HG03097 (cell line): ENCODE data around the gene KRT12.
"Not testable (repeated sequence)": the region's sequence is repeated elsewhere in the genome, so short reads cannot be mapped to it uniquely, and the experiment has no call there.

Experiments used
- ATAC-seq: cut with Tn5 transposase; IDR thresholded peaks from one replicate; pipeline ENCODE4 v1.9.1; 2021; ENCODE audit not compliant: unreplicated experiment, low FRiP score

KRT12 gene

DNA sequence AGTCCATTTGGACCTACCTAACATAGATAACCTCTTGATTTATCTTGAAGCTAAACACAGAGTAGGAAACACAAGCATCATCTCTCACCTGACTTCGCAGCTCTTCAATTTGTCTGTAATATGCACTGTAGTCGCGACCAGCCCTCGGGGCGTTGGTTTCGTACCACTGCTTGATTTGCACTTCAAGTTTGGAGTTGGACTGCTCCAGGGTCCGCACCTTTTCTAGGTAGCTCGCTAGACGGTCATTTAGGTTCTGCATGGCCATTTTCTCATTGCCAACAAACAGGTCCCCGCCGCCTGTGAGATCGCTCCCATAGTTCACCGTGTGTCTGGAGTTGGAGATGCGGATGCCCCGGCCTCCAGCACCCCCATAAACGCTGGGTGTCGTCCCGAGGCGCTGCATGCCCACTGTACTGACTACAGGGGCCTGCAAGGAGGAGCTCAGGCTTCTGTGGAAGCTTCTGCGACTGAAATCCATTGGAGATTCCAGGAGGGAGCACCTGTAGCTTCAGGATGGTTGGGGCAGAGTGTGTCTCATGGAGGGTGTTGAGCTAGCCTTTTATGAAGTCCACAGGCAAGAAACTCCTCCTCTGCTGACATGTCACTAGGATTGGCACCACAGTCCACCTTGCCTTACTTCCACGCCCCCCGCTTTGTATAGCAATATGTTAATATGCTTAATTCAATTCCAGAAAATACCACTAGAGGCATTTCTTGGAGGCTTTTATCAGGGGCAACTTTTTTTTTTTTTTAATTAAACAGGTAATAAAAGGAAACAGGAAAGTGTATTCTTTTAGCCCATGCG lies 17.9 kb upstream of the KRT12 start, which contains the start of gene KRT20:
Gene KRT20, minus strand, starts transcription at position 535 of the 805 bp plus-strand sequence. Its CDS starts 57 bp downstream, at position 478.
- no peak for ATAC-seq

DNA sequence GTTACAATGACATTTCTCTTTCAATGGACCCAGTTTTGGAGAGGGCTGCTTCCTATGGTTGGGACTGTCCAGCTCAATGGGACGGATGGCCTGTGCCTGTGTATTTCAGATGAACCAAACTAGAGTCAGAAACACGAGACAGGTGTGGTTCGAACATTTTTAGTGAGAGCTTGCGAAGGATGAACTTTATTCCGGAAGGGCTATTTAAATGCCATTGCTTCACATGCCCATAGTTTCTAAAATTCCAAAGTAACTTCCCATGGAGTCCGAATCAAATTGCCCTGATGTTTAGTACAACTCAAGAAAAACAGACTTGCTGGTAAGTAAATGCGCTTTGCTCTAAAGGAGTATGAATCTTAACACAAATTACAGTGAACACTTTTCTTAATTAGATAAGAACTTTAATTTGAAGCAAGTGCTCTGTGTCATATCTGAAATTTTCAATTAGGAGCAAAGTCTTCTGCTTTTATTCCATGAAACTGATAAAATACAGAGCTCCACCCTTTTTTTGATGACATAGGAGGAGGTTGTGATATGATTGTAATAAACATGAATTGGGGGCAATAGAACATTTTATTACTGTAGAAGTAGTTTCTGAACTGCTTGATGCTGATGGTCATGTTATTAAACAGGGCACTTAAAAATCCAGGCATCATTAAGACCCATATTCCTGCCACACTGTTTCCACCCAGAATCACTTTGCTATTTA lies 16.8 kb upstream of the KRT12 start:
- ATAC-seq = no peak

DNA sequence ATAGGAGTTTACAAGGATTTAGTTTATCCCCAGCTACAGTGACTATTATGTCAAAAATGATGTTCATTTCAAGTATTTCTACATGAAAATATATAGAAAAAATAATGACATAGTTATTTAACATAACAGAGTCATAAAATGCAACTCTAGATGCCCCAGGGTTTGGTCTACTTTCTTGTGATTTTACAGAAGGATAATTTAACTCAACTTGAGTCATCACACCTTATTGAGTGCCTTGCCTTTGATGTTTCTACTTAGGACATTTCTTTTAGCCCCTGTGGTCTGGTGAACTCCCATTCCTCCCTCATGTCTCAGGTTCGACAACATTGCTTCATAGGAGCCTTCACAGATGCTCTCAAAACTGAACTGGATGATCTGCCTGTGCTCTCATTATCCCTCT lies 16.0 kb upstream of the KRT12 start:
- ATAC-seq = no peak

DNA sequence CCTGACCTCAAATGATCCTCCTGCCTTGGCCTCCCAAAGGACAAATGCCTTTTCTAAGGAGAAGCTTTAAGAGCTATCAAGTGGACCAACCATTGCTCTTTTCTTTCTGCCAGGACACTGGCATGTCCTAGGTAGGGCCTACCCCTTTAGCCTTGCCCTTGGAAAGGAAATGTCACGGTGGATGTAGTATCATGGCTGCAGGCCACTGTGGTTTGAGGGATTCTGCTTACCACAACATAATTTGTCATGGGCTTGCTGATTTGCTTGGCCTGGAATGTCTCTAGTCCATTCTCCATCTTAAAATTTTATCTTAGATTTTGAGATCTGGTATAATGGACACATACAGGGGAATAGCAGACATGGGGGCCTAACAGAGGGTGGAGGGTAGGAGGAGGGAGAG lies 12.0 kb upstream of the KRT12 start:
- no peak for ATAC-seq

DNA sequence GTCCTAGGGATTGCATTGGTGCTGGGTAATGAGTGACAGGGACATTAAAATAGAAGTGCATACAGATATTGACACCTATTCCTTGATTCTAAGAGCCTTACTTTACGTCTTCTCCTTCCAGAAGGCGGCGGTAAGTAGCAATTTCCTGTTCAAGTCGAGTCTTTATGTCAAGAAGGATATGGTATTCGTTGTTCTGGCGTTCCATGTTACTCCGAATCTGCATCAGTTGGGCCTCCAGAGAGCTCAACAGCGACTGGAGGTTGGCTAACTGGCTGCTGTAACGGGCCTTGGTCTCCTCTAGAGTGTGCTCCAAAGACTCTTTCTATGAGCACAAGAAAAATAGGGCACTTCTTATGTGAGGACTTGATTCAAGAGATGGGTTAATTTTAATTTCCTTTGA lies 11.0 kb upstream of the KRT12 start:
- ATAC-seq = no peak

DNA sequence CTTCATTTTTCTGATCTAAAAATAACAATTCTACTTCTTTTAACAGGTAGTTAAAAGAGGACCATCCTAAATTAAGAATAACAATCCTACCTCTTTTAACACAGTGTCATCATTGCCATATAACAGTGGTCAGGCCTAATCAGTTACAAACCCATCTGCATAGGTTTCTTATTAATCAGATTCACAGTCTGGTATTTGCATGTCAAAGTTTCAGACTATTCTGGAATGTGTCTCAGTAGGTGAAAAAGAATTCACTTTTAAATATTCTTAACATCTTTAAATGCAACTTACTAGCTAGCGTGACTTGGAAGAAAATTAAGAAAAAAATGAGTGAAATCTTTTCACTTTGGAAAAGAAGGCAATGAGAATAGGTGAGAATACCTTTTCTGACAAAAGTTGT lies 6.8 kb upstream of the KRT12 start:
- ATAC-seq = no peak

DNA sequence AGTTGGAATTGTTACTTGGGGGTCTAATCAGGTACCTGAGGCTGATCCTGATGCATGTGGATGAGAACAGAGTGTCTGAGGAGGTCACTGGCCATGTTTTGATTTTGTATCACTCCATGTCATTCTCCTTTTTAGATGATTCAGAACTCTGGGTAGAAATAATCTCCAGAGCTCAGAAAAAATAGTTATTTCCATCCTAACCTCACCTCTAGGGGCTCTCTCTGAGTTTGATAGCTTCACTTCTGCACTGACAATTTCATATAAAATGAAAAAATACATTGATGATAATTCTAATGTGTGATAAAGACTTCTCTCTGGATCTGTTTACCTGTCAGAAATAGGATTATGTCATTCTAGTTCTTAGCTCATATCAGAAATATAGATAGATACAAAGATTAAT lies 6.2 kb upstream of the KRT12 start:
- no peak for ATAC-seq

DNA sequence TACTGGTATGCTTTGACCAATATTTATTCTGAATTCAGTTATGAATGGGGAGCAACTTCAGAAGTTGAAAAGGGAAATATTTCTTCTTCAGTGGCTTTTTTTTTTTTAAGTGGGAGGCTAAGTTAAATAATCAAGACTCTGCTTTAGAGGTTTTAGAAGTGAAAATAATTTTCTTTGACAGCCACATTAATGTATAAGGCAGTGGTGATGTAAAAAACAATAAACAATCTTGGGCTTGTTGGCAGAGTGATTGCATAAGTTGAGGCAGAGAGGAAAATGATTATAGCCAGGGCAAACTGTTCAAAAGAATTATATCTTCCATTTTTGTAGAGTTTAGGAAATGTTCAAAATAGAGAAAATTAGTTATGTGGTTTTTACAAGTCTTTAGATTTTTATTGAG lies 5.4 kb upstream of the KRT12 start:
- ATAC-seq = no peak

DNA sequence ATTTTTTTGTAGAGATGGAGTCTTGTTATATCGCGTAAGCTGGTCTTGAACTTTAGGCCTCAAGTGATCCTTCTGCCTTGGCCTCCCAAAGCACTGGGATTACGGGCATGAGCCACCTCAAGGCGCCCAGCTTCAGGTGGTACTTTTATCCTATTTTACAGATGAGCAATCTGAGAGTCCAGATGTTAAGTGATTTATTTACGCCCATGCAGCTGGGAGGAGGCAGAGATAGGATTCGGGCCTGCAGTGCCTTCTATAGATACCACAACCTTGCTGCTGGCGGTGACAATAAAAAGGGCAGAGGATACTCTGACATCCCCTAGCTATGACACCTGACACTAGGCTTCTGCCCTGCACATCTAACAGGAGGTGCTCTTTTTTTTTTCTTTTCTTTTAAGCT lies 4.3 kb upstream of the KRT12 start:
- ATAC-seq = no peak

DNA sequence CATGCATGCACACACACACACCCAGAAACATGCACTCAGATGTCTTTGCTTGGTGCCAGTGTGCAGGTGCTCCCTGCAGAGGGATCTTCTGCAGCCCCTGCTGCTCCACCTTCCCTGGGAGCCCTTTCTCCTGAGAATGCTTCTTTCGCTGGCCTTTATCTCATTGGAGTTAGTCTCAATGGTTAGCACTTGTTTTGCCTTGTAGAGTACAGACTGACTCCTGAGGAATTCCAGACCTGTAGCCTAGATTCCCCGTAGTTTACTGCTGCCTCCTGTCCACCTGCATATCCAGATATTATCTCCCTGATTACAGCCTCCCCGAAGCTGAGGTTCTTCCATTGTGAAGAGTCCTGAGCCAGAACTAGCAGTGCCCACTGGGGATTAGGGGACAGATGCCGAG lies 3.1 kb upstream of the KRT12 start:
- no peak for ATAC-seq

DNA sequence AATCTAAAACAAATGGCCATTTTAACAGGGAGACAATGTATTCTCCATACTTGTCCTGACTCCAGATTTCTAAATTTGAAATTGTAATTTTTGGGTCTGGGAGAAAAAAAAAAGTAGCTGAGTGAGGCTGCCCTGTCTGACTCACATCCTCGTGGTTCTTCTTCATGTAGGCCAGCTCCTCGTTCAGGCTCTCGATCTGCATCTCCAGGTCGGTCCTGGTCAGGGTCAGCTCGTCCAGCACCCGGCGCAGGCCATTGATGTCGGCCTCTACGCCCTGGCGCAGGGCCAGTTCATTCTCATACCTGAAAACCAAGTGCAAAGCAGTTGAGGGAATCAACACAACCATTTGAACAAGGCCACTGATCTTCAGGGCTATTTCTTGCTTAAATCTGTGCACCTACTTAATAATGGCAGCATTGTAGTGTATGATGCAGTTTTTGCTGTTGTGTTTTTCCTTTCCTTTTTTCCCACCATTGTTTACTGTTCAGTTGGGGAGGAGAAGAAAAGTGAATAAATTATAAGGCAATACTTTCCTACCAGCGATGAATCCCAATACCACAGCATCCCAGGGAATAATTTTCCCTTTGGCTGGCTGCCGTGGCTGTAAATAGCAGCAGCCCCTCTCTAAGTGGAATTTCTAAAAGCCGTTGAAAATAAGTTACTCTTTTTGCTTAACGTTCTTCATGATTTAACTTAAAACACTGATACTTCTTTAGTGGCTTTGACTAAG lies 2.2 kb downstream of the KRT12 start:
- no peak for ATAC-seq

DNA sequence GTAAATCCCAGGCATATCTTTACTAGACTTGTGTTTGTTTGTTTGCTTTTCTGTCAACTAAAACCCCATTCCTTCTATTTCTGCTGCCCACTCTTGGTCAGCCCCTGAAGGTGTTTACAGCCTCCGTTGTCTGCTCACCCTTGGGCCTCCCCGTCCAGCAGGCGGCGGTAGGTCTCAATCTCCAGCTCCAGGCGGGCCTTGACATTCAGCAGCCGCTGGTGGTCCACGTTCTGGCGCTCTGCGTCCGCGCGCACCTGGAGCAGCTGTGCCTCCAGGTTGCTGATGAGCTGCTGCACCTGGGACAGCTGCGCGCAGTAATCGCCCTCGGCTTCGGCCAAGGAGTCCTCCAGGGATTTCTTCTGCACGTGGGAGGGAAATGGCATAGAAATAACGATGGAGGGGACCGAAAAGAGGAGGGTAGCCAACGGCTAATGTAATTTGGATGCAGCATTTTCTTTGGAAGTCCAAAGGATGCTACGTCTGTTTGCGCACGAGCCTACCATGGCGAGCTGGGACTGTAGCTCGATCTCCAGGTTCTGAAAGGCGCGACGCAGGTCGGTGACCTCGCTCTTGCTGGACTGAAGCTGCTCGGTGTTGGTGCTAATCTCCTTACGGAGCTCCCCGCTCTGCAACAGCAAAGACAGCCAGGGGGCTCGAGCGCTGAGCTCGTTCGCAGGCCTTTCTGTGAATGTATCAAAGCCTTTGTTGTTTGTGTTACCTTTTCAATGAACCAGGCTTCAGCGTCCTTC lies 3.9 kb downstream of the KRT12 start:
- ATAC-seq = no peak

DNA sequence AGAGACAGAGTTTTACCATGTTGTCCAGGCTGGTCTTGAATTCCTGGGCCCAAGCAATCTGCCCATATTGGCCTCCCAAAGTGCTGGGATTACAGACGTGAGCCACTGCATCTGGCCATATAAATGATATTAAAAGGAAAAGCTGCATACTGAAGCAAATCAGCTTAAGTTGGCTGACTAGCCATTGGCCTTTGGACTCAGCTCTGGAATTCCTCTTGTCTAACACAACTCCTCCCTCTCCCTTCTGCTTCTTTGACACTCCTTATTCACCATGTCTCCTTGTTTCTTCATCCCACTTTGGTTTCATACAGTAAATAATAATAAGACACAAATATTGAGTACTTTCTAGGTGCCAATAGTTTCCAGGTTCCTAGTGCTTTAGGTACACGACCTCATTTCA lies 7.5 kb downstream of the KRT12 start:
- ATAC-seq = no peak

DNA sequence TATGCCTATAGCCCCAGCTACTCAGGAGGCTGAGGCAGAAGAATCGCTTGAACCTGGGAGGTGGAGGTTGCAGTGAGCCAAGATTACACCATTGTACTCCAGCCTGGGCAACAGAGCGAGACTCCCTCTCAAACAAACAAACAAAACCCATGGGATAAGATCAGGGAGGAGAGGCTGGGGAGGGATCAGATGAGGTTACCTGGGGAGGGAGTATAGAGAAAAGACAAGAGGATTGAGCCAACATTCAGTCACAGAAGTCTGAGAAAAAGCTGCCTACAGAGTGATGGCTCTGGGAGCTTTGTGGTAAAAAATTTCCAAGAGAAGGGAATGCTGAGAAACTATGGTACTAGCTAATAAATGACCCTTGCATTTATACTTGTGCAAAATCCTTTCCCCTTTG lies 8.4 kb downstream of the KRT12 start:
- not testable (repeated sequence) for ATAC-seq

DNA sequence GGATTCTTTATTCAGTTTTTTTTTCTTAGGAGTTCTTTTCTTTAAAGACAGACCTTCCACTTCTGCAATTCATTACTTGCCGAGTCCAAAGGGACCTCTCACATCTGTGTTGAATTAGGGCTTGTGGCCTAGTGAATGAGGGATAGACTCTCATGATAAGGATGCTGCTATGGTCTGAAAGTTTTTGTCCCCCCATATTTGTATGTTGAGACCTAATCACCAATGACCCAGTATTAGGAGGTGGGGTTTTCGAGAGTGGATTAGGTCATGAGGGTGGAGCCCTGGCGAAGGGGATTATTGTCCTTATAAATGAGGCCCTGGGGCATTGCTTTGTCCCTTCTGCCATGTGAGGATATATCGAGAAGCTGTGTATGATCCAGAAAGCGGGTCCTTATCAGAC lies 9.5 kb downstream of the KRT12 start:
- no peak for ATAC-seq

DNA sequence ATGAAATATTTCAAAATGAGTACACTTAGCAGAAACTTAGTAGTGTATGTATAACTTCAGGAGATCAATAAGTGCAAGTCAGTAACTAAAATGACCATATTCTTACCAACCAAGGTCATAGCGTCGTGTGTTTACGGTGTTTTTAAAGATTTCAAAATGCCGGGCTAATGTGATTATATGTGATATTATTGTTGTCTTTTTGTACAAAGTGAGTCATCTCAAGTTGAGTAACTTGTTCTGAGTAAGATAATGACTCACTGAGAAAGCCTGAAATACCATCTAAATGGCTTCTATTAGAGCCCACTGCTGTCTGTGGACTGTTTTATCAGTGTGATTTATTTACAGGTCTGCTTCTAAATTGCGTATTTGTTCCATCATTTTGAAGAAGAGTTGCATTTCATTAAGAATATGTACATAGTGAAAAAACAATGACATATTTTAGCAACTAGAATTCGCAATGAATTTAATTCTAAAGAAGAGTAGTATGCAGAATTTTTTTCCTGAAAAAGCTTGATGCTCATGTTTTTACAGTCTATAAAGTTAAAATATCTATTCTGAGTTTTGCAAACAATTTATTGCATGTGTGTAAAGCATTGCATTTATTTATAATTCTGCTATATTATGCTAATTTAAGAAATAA lies 12.7 kb downstream of the KRT12 start:
- no peak for ATAC-seq

DNA sequence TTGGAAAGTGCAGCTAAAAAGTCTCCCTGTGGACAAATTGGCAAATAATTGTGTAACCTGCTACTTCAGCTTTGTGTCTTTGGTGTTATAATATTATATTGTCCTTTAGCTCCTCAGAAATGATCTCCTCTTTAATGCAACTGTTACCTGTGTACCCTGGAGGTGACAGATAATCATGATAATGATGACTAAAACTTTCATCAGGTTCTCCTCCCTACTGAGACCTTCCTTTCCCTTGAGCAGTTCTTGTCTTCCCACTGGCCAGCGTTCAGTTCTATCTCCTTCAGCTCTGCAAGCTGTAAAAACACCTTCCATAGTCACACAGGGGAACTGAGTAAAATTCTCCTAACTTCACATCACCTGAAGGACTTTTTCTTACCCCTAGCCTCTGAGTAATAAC lies 14.7 kb downstream of the KRT12 start:
- no peak for ATAC-seq

DNA sequence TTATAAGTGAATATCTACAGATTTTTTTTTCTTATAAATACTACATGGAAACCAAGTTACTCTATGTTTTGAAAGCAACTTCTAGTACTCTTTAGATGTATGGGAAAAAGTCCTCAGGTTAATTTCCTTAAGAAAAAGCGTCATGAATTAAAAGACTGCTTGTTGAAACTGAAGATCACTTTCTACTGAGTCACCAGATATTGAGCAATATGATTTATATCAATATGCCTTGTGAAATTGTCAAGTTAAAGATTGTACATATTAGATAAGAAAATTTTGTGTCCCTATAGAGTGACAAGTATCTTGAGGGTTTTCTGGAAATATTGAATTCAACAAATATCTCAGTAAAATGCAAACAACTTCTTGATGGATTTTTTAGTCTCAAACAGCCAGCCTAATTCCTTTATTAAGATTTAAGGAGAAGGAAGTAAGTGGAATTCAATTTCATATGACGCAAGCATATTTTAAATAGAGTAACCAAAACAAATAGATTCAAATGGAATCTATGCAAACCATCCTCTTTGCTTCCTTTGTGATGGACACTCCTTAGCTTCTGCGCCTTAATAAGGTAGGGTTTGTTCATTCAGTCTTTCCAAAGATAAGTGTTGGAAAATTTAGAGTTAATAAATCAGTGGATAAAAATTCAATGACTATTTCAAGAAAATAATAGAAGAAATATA lies 16.6 kb downstream of the KRT12 start:
- ATAC-seq = no peak

DNA sequence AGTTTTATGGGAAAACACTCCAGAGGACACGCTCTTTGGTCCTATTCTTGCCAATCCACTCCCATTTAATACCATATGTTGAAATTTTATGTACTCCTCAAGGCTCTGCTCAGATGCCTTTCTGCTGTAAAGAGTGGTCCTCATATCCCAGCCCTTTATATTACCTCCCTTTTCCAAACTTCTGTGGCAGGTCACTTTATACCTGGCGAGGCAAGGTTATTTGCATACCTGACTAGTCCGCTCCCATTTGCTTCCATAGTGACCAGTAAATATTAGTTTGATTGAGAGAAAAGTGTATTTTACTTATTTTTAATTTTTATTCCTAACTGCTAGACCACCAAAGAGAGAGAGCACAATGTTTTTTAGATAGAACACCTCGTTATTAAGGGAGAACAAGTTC lies 17.3 kb downstream of the KRT12 start:
- no peak for ATAC-seq
